RWPE2 (cell line): Measurements from ENCODE around the gene COL25A1.

Experiments
- ATAC-seq: fragments of 200-7000 bp; cut with Tn5 transposase; 3 replicates; pipeline ENCODE4 v1.9.1; 2021; ENCODE audit warnings: low read depth
- DNase-seq: peaks from one replicate; pipeline ENCODE4 v3.0.0-alpha.2; 2020; ENCODE audit warnings: low spot score
- H3K27ac ChIP-seq: fragments of 450-650 bp; 2 replicates; pipeline ENCODE4 v1.5.1; 2017; ENCODE audit warnings: mild to moderate bottlenecking; ENCODE audit not compliant: poor library complexity, severe bottlenecking
- H3K27me3 ChIP-seq: fragments of 250-450 bp; sonication (Bioruptor Pico); 2 replicates; pipeline ENCODE4 v1.5.1; 2021; ENCODE audit warnings: mild to moderate bottlenecking, moderate library complexity; ENCODE audit not compliant: insufficient read depth, poor library complexity, severe bottlenecking
- H3K36me3 ChIP-seq: fragments of 250-450 bp; sonication (Bioruptor Pico); 2 replicates; pipeline ENCODE4 v1.5.1; 2020; ENCODE audit warnings: low read depth, mild to moderate bottlenecking, moderate library complexity
- H3K4me1 ChIP-seq: fragments of 250-450 bp; sonication (Bioruptor Pico); 2 replicates; pipeline ENCODE4 v1.5.1; 2021; ENCODE audit warnings: mild to moderate bottlenecking, moderate library complexity; ENCODE audit not compliant: insufficient read depth, poor library complexity, severe bottlenecking
- H3K4me3 ChIP-seq: fragments of 250-450 bp; sonication (Bioruptor Pico); 2 replicates; pipeline ENCODE4 v1.5.1; 2021; ENCODE audit warnings: mild to moderate bottlenecking, moderate library complexity; ENCODE audit not compliant: severe bottlenecking
- H3K9me3 ChIP-seq: fragments of 250-450 bp; sonication (Bioruptor Pico); 2 replicates; pipeline ENCODE4 v1.5.1; 2021; ENCODE audit warnings: mild to moderate bottlenecking, moderate library complexity; ENCODE audit not compliant: severe bottlenecking
- TF ChIP-seq, protein P1 (sequence below): fragments of 450-650 bp; IDR thresholded peaks from one replicate; pipeline ENCODE4 v1.5.1; 2017; ENCODE audit warnings: mild to moderate bottlenecking, moderate library complexity; ENCODE audit not compliant: poor library complexity, severe bottlenecking

Gene COL25A1

GRCh38 chr4:109172301-109172700, 130.2 kb downstream of the COL25A1 start:
- no peak for DNase-seq
- TF ChIP-seq, protein P1, sequence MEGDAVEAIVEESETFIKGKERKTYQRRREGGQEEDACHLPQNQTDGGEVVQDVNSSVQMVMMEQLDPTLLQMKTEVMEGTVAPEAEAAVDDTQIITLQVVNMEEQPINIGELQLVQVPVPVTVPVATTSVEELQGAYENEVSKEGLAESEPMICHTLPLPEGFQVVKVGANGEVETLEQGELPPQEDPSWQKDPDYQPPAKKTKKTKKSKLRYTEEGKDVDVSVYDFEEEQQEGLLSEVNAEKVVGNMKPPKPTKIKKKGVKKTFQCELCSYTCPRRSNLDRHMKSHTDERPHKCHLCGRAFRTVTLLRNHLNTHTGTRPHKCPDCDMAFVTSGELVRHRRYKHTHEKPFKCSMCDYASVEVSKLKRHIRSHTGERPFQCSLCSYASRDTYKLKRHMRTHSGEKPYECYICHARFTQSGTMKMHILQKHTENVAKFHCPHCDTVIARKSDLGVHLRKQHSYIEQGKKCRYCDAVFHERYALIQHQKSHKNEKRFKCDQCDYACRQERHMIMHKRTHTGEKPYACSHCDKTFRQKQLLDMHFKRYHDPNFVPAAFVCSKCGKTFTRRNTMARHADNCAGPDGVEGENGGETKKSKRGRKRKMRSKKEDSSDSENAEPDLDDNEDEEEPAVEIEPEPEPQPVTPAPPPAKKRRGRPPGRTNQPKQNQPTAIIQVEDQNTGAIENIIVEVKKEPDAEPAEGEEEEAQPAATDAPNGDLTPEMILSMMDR: no peak
- Histone ChIP-seq H3K9me3 (no peaks in the 10 kb centered on the region), H3K27me3 (no peaks in the 10 kb centered on the region), H3K4me3 (no peak overlapping the region), H3K4me1 (peaks cover 3% of the 10 kb centered on the region), H3K27ac (no peak overlapping the region), H3K36me3 (no peaks in the 10 kb centered on the region)
- no peak for ATAC-seq

DNA sequence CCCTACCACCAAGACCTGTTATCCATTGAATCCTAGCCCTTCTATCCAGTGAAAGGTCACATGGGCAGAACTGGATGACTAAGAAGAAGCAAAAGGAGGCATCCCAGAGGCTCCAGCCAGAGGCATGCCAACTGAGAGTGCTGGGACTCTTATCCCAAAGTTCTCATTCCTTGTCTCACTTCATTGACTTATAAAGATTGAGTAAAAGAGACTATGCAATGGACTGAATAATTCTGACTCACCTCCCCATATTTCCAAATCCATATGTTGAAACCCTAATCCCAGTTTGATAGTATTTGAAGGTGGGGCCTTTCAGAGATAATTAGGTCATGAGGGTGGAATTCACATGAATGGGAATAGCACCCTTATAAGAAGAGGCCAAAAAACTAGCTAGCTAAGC, 131.4 kb downstream of the COL25A1 start:
- Histone ChIP-seq H3K27me3 (no peaks in the 10 kb centered on the region), H3K36me3 (no peaks in the 10 kb centered on the region), H3K4me3 (no peak overlapping the region), H3K9me3 (no peaks in the 10 kb centered on the region), H3K4me1 (peaks cover 3% of the 10 kb centered on the region), H3K27ac (no peak overlapping the region)
- TF ChIP-seq, protein P1: no peak
- peak; percentile 87 for ATAC-seq
- DNase-seq: no peak

DNA sequence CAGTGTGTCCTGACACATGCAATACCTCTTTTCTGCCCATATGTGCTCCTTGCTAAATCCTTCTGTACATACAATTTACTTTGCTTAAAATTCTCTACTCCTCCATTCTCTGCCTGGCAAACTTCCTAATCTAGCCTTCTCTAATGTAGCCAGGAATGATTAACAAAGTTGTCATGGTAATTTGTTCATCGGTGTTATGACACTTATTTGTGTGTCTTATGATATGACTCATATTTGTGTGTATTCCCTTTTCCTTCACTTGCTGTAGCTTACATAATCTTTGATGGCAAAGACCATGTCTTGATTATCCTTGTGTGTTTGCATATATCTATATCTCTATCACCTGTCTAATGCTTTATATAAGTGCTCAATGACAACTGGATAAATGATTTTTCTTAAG, 133.3 kb downstream of the COL25A1 start:
- Histone ChIP-seq H3K4me1 (peaks cover 3% of the 10 kb centered on the region), H3K36me3 (no peaks in the 10 kb centered on the region), H3K9me3 (no peaks in the 10 kb centered on the region), H3K27ac (no peak overlapping the region), H3K4me3 (no peak overlapping the region), H3K27me3 (no peaks in the 10 kb centered on the region)
- DNase-seq: no peak
- TF ChIP-seq, protein P1: no peak
- ATAC-seq: no peak

DNA sequence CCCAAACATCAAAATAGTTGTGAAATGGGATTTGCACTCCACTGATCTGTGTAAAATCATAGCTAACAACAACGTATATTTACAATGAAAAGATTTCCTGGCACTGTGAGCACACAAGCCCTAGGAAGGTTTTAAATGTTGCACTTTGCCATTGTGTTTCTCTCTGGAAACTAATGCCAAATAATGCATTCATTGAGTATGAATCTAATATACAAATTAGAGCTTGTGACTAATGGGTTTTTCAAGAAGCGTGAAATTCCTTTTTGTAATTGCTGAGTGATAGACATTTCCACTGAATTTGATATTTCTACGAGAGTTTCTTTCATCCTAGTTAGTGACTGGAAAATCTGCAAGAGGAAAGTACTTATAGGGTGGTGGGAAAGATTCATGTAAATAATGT, 135.9 kb downstream of the COL25A1 start:
- DNase-seq (no peak), ATAC-seq (no peak)
- no peaks in the 10 kb centered on the region for H3K9me3 ChIP-seq
- no peaks in the 10 kb centered on the region for H3K36me3 ChIP-seq
- no peak overlapping the region for H3K27ac ChIP-seq
- peaks cover 3% of the 10 kb centered on the region for H3K4me1 ChIP-seq
- no peaks in the 10 kb centered on the region for H3K27me3 ChIP-seq
- TF ChIP-seq, protein P1: no peak
- H3K4me3 ChIP-seq: no peak overlapping the region

DNA sequence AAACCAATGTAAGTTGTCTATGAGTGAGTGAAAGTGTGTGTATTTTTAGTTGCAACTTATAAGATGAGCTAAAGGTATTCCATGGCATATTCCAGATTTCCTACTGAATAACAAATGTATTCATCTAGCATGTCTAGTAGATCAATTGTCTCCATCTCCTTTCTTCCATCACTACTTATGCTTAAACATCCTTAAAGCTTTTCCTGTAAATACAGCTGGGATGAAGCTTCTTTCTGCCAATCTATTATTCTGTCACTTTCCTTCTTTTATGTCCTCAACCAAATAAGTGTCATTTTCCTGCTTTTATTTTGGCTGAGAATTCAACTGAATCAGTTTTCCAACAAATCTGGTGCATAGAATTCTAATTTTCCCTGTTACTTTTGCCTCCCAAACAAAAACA, 136.3 kb downstream of the COL25A1 start:
- ATAC-seq (no peak), DNase-seq (no peak)
- no peak overlapping the region for H3K27ac ChIP-seq
- no peak overlapping the region for H3K4me3 ChIP-seq
- H3K4me1 ChIP-seq: peaks cover 3% of the 10 kb centered on the region
- TF ChIP-seq, protein P1: no peak
- no peaks in the 10 kb centered on the region for H3K27me3 ChIP-seq
- H3K36me3 ChIP-seq: no peaks in the 10 kb centered on the region
- H3K9me3 ChIP-seq: no peaks in the 10 kb centered on the region
